ENCODE results near the gene RPS6KB1. TPM values are rescaled to one million over a fixed set of nuclear protein-coding genes. Genes with fewer than 3 reads are reported as not detected.
A peak's percentile ranks its signal among the peaks of the same experiment; 100 is the strongest.

RPS6KB1 gene
- total RNA-seq, 2 experiments from 2014 or later = 31.1 to 47.1 TPM

DNA sequence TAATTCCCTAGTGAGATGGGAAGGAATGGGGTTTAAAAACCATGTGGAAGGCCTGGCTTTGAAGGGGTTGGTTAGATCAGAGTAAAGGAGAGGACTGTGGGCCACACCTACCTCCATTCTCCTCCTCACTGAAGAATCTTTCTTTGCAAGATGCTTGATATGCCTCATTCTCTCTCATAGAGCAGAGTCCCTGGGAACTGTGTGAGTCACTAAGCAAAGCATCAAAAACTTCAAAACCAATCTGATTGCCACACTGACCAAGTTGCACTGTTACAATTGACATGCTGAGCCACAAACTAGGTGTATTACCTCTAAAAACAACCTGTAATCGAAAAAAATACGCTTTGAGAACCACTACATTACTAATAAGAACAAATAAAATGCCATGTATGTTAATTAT is 2.2 kb upstream of the RPS6KB1 start:
- intact Hi-C loops (cut with micrococcal nuclease; ENCODE audit: unreplicated experiment) = loop anchor here (5.0 kb wide), 1 partner anchor 733 kb away; the partner anchor contains the start of genes PRR11 and SKA2
- Histone ChIP-seq H3K79me2 (ENCODE audit: insufficient read depth, low read depth, low read length) (peaks cover 43% of the 10 kb centered on the region), H3K4me2 (ENCODE audit: low read length) (0 out of 2 replicates have a peak overlapping the region, but pooled peaks have one; percentile 78), H3K9me2 (ENCODE audit: insufficient read depth, low read length) (no peaks in the 10 kb centered on the region), H3K9me3 (ENCODE audit: low read length) (no peaks in the 10 kb centered on the region), H3K36me3 (ENCODE audit: insufficient read depth, low read length) (peaks cover 27% of the 10 kb centered on the region; the same call in 1 of the 2 replicates), H3K4me3 (ENCODE audit: low read depth, low read length, poor library complexity, severe bottlenecking) (no peak overlapping the region), H3K27ac (ENCODE audit: low read depth, low read length, poor library complexity, severe bottlenecking) (no peak overlapping the region), H2AFZ (ENCODE audit: low read length) (no peak overlapping the region), H3K4me1 (ENCODE audit: insufficient read depth, low read length, poor library complexity, severe bottlenecking) (peaks cover 13% of the 10 kb centered on the region), H4K20me1 (ENCODE audit: insufficient read depth, low read length) (0 out of 2 replicates have a peak, but pooled peaks cover 5% of the 10 kb centered on the region)
- ChIA-PET CTCF (ENCODE audit: unreplicated experiment) (no interaction called here), POLR2A (interaction anchor here (0.6 kb wide), 1 partner anchor 30 kb away, joined by 3 read pairs; no protein-coding TSS in a partner anchor)
- BruUV-seq (replicated peaks) = TSS peak; percentile 39
- no peak for TF ChIP-seq EZH2phosphoT487 (IDR thresholded peaks at IDR 0.05; ENCODE audit: borderline replicate concordance, low read depth, low read length)
- TF ChIP-seq, protein P1, sequence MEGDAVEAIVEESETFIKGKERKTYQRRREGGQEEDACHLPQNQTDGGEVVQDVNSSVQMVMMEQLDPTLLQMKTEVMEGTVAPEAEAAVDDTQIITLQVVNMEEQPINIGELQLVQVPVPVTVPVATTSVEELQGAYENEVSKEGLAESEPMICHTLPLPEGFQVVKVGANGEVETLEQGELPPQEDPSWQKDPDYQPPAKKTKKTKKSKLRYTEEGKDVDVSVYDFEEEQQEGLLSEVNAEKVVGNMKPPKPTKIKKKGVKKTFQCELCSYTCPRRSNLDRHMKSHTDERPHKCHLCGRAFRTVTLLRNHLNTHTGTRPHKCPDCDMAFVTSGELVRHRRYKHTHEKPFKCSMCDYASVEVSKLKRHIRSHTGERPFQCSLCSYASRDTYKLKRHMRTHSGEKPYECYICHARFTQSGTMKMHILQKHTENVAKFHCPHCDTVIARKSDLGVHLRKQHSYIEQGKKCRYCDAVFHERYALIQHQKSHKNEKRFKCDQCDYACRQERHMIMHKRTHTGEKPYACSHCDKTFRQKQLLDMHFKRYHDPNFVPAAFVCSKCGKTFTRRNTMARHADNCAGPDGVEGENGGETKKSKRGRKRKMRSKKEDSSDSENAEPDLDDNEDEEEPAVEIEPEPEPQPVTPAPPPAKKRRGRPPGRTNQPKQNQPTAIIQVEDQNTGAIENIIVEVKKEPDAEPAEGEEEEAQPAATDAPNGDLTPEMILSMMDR (conservative IDR thresholded peaks at IDR 0.05; ENCODE audit: low read length) = no peak
- no peak for DNase-seq (ENCODE audit: low spot score)

DNA sequence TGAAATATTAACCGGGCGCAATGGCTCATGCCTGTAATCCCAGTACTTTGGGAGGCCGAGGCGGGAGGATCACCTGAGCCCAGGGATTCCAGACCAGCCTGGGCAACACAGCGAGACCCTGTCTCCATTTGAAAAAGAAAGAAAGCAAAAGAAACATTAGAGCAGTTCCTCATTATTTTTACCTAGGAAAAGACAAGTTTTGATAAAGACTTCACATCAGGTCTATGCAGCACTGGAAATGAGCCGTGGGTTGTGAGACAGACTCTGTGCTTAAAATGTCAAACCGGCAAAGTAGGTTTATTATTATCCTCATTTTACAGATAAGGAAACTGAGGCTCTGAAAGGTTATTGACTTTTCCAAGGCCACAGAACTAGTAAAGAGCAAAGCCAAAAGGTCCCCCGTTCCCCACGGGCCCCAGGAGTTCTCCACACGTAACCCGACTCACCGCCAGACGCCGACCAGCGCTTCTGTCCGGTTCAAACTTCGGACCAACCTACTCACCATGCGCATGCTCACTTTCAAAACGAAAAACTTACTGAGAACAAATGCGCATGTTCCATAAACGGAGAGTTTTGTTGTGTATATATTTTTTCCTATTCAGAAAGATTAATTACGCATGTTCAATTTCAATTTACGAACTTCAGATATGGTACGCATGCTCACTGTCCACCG is 534 bp upstream of the RPS6KB1 start:
- Histone ChIP-seq H3K4me3 (ENCODE audit: low read depth, low read length, poor library complexity, severe bottlenecking) (peak overlapping the region; percentile 78), H3K79me2 (ENCODE audit: insufficient read depth, low read depth, low read length) (peaks cover 60% of the 10 kb centered on the region), H2AFZ (ENCODE audit: low read length) (peak overlapping the region; percentile 84; the same call in 1 of the 2 replicates), H3K27ac (ENCODE audit: low read depth, low read length, poor library complexity, severe bottlenecking) (peak overlapping the region; percentile 70), H3K4me2 (ENCODE audit: low read length) (peak overlapping the region; percentile 78), H3K9me2 (ENCODE audit: insufficient read depth, low read length) (no peaks in the 10 kb centered on the region), H3K9me3 (ENCODE audit: low read length) (no peaks in the 10 kb centered on the region), H3K4me1 (ENCODE audit: insufficient read depth, low read length, poor library complexity, severe bottlenecking) (peaks cover 13% of the 10 kb centered on the region), H4K20me1 (ENCODE audit: insufficient read depth, low read length) (0 out of 2 replicates have a peak, but pooled peaks cover 5% of the 10 kb centered on the region), H3K36me3 (ENCODE audit: insufficient read depth, low read length) (peaks cover 34% of the 10 kb centered on the region)
- POLR2A ChIA-PET = interaction anchor here (0.5 to 1.9 kb wide), 9 partner anchors 14 to 250 kb away, joined by 3 to 6 read pairs (median 3); partner anchors contain the start of genes HEATR6 and RNFT1
- intact Hi-C loops (cut with micrococcal nuclease; ENCODE audit: unreplicated experiment) = loop anchor here (5.0 kb wide), 1 partner anchor 735 kb away; the partner anchor contains the start of genes PRR11 and SKA2
- no peak for DNase-seq (ENCODE audit: low spot score)
- TF ChIP-seq, protein P1 (conservative IDR thresholded peaks at IDR 0.05; ENCODE audit: low read length) = no peak
- no peak for TF ChIP-seq EZH2phosphoT487 (IDR thresholded peaks at IDR 0.05; ENCODE audit: borderline replicate concordance, low read depth, low read length)
- CTCF ChIA-PET (ENCODE audit: unreplicated experiment) = no interaction called here
- BruUV-seq (replicated peaks) = TSS peak; percentile 93
